ENCODE data around the gene UCHL1.

The UCHL1 gene

GRCh38 chr4:41215969-41216293, 40.8 kb upstream of the UCHL1 start:
- H3K79me2 ChIP-seq (ENCODE audit: control insufficient read depth, insufficient read depth, low read length, unreplicated experiment) = peaks cover 32% of the 10 kb centered on the region
- peaks cover 20% of the 10 kb centered on the region for H3K4me1 ChIP-seq (ENCODE audit: control insufficient read depth, insufficient read depth, low read length, unreplicated experiment)
- no peaks in the 10 kb centered on the region for H3K27me3 ChIP-seq (ENCODE audit: insufficient read depth, low read length)
- H3K4me3 ChIP-seq (ENCODE audit: low read depth, low read length) = peak overlapping the region; percentile 93
- H3K36me3 ChIP-seq (ENCODE audit: insufficient read depth, low read length) = no peaks in the 10 kb centered on the region
- peak overlapping the region; percentile 85 for H2AFZ ChIP-seq (ENCODE audit: low read length, unreplicated experiment)
- H3K27ac ChIP-seq (ENCODE audit: low read depth, low read length) = peak overlapping the region; percentile 23; the same call in 1 of the 2 replicates

- H3K4me1 ChIP-seq (ENCODE audit: control insufficient read depth, insufficient read depth, low read length, unreplicated experiment) = peaks cover 20% of the 10 kb centered on the region
- H3K79me2 ChIP-seq (ENCODE audit: control insufficient read depth, insufficient read depth, low read length, unreplicated experiment) = peaks cover 28% of the 10 kb centered on the region
- H3K27ac ChIP-seq (ENCODE audit: low read depth, low read length) = peak overlapping the region; percentile 77
- no peaks in the 10 kb centered on the region for H3K36me3 ChIP-seq (ENCODE audit: insufficient read depth, low read length)
- H2AFZ ChIP-seq (ENCODE audit: low read length, unreplicated experiment) = peak overlapping the region; percentile 85
- peak overlapping the region; percentile 93 for H3K4me3 ChIP-seq (ENCODE audit: low read depth, low read length)
- H3K27me3 ChIP-seq (ENCODE audit: insufficient read depth, low read length) = no peaks in the 10 kb centered on the region
Observed at GRCh38 chr4:41216294-41217019, 40.3 kb upstream of the UCHL1 start.

DNA sequence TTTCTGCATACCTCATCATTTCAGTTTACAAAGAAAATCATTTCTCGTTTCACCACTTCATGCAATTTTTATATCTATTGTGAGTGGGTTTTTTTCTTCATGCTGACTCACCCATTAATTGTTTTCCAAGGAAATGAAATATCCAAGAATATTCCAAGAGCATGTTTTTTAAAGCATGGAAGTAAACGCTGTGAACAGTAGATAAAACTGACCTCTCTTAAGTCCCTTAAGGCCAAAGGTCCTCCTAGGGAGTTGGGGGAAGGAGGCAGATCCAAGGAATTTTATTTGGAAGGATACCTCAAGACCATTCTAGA, 39.8 kb upstream of the UCHL1 start:
- Histone ChIP-seq H3K27me3 (ENCODE audit: insufficient read depth, low read length) (no peaks in the 10 kb centered on the region), H3K4me1 (ENCODE audit: control insufficient read depth, insufficient read depth, low read length, unreplicated experiment) (peaks cover 15% of the 10 kb centered on the region), H3K27ac (ENCODE audit: low read depth, low read length) (peak overlapping the region; percentile 77), H3K4me3 (ENCODE audit: low read depth, low read length) (peak overlapping the region; percentile 93), H2AFZ (ENCODE audit: low read length, unreplicated experiment) (peak overlapping the region; percentile 85), H3K79me2 (ENCODE audit: control insufficient read depth, insufficient read depth, low read length, unreplicated experiment) (peaks cover 23% of the 10 kb centered on the region), H3K36me3 (ENCODE audit: insufficient read depth, low read length) (no peaks in the 10 kb centered on the region)

- Histone ChIP-seq H3K27me3 (ENCODE audit: insufficient read depth, low read length) (no peaks in the 10 kb centered on the region), H2AFZ (ENCODE audit: low read length, unreplicated experiment) (no peak overlapping the region), H3K27ac (ENCODE audit: low read depth, low read length) (peak overlapping the region; percentile 77; the same call in 1 of the 2 replicates), H3K79me2 (ENCODE audit: control insufficient read depth, insufficient read depth, low read length, unreplicated experiment) (peaks cover 19% of the 10 kb centered on the region), H3K4me1 (ENCODE audit: control insufficient read depth, insufficient read depth, low read length, unreplicated experiment) (peaks cover 12% of the 10 kb centered on the region), H3K36me3 (ENCODE audit: insufficient read depth, low read length) (no peaks in the 10 kb centered on the region), H3K4me3 (ENCODE audit: low read depth, low read length) (peak overlapping the region; percentile 93)
Observed at GRCh38 chr4:41217374-41217773, 39.4 kb upstream of the UCHL1 start.

DNA sequence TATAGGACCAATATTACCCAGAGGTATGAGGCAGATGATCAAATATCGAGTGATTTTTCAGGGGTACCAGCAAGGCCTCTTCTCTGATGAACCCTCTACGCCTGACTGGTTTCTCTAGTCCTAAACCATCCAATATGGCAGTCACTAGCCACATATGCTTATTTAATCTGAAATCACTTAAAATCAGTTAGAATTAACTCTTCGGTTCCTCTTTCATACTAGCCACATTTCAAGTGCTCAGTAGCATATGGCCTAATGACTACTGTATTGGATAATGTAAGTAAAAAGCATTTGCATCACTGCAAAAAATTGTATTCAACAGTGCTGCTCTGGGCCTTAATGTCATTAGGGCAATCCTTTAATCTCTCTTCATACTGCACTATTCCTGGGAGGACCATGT, 38.0 kb upstream of the UCHL1 start:
- H2AFZ ChIP-seq (ENCODE audit: low read length, unreplicated experiment) = no peak overlapping the region
- no peaks in the 10 kb centered on the region for H3K27me3 ChIP-seq (ENCODE audit: insufficient read depth, low read length)
- H3K79me2 ChIP-seq (ENCODE audit: control insufficient read depth, insufficient read depth, low read length, unreplicated experiment) = peaks cover 6% of the 10 kb centered on the region
- H3K27ac ChIP-seq (ENCODE audit: low read depth, low read length) = no peak overlapping the region
- H3K36me3 ChIP-seq (ENCODE audit: insufficient read depth, low read length) = no peaks in the 10 kb centered on the region
- H3K4me1 ChIP-seq (ENCODE audit: control insufficient read depth, insufficient read depth, low read length, unreplicated experiment) = peaks cover 12% of the 10 kb centered on the region
- no peak overlapping the region for H3K4me3 ChIP-seq (ENCODE audit: low read depth, low read length)

- H3K27ac ChIP-seq (ENCODE audit: low read depth, low read length) = no peak overlapping the region
- H3K4me1 ChIP-seq (ENCODE audit: control insufficient read depth, insufficient read depth, low read length, unreplicated experiment) = peaks cover 12% of the 10 kb centered on the region
- H3K79me2 ChIP-seq (ENCODE audit: control insufficient read depth, insufficient read depth, low read length, unreplicated experiment) = no peaks in the 10 kb centered on the region
- no peak overlapping the region for H2AFZ ChIP-seq (ENCODE audit: low read length, unreplicated experiment)
- no peaks in the 10 kb centered on the region for H3K27me3 ChIP-seq (ENCODE audit: insufficient read depth, low read length)
- H3K36me3 ChIP-seq (ENCODE audit: insufficient read depth, low read length) = no peaks in the 10 kb centered on the region
- H3K4me3 ChIP-seq (ENCODE audit: low read depth, low read length) = no peak overlapping the region
Observed at GRCh38 chr4:41219421-41219950, 37.2 kb upstream of the UCHL1 start.

DNA sequence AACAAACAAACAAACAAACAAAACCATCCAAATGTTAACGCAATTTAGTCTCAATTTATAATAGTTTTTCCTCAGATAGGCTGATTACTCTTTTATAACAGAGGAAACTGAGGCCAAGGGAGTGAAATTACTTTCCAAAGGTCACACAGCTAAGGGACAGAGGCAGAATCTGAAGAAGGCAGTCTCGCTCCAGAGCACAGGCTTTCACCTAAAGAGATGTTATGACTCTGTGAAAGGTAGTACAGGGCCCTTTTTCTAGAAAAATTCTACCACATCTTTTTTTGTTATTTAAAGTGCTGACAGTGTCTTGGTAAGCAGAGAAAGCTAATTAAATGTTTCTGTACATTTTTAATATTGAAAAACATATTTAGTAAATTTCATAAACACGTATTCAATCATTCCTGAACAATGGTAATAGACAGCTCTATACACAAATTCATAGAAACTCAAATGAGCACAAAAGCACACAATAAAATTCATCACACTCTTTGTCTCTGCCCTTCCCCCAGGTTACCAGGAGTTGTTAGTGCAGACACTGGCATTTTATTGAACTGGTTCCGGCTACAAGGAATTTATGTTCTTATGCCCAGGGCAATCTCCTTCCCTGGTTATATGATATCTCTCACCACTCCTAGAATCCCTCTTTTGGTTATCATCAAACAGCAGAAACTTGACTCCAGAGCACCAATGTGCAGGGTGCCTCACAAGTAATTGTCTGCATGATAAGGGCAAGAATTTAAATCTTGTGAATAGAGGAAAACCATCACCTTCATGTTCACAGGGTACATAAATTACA, 34.7 kb upstream of the UCHL1 start:
- Histone ChIP-seq H3K27ac (ENCODE audit: low read depth, low read length) (no peak overlapping the region), H3K36me3 (ENCODE audit: insufficient read depth, low read length) (no peaks in the 10 kb centered on the region), H3K4me3 (ENCODE audit: low read depth, low read length) (no peak overlapping the region), H2AFZ (ENCODE audit: low read length, unreplicated experiment) (no peak overlapping the region), H3K27me3 (ENCODE audit: insufficient read depth, low read length) (no peaks in the 10 kb centered on the region), H3K4me1 (ENCODE audit: control insufficient read depth, insufficient read depth, low read length, unreplicated experiment) (peaks cover 3% of the 10 kb centered on the region), H3K79me2 (ENCODE audit: control insufficient read depth, insufficient read depth, low read length, unreplicated experiment) (no peaks in the 10 kb centered on the region)

GRCh38 chr4:41227902-41228301, 28.8 kb upstream of the UCHL1 start:
- Histone ChIP-seq H3K36me3 (ENCODE audit: insufficient read depth, low read length) (no peaks in the 10 kb centered on the region), H3K4me3 (ENCODE audit: low read depth, low read length) (no peak overlapping the region)

GRCh38 chr4:41232406-41232805, 24.3 kb upstream of the UCHL1 start:
- no peak overlapping the region for H3K4me3 ChIP-seq (ENCODE audit: low read depth, low read length)
- no peak overlapping the region for H3K27ac ChIP-seq (ENCODE audit: low read depth, low read length)
- H2AFZ ChIP-seq (ENCODE audit: low read length, unreplicated experiment) = no peak overlapping the region
- peaks cover 4% of the 10 kb centered on the region for H3K4me1 ChIP-seq (ENCODE audit: control insufficient read depth, insufficient read depth, low read length, unreplicated experiment)
- H3K36me3 ChIP-seq (ENCODE audit: insufficient read depth, low read length) = no peaks in the 10 kb centered on the region
- no peaks in the 10 kb centered on the region for H3K79me2 ChIP-seq (ENCODE audit: control insufficient read depth, insufficient read depth, low read length, unreplicated experiment)
- no peaks in the 10 kb centered on the region for H3K27me3 ChIP-seq (ENCODE audit: insufficient read depth, low read length)

More at GRCh38 chr4:41227902-41228301, 28.8 kb upstream of the UCHL1 start:
- Histone ChIP-seq H2AFZ (ENCODE audit: low read length, unreplicated experiment) (no peak overlapping the region), H3K4me1 (ENCODE audit: control insufficient read depth, insufficient read depth, low read length, unreplicated experiment) (no peaks in the 10 kb centered on the region), H3K27ac (ENCODE audit: low read depth, low read length) (no peak overlapping the region), H3K79me2 (ENCODE audit: control insufficient read depth, insufficient read depth, low read length, unreplicated experiment) (no peaks in the 10 kb centered on the region), H3K27me3 (ENCODE audit: insufficient read depth, low read length) (no peaks in the 10 kb centered on the region)

GRCh38 chr4:41232856-41233255, 23.9 kb upstream of the UCHL1 start:
- Histone ChIP-seq H3K36me3 (ENCODE audit: insufficient read depth, low read length) (no peaks in the 10 kb centered on the region), H3K27me3 (ENCODE audit: insufficient read depth, low read length) (no peaks in the 10 kb centered on the region), H3K79me2 (ENCODE audit: control insufficient read depth, insufficient read depth, low read length, unreplicated experiment) (no peaks in the 10 kb centered on the region), H2AFZ (ENCODE audit: low read length, unreplicated experiment) (no peak overlapping the region), H3K4me1 (ENCODE audit: control insufficient read depth, insufficient read depth, low read length, unreplicated experiment) (peaks cover 4% of the 10 kb centered on the region), H3K27ac (ENCODE audit: low read depth, low read length) (no peak overlapping the region), H3K4me3 (ENCODE audit: low read depth, low read length) (no peak overlapping the region)

- no peak overlapping the region for H3K4me3 ChIP-seq (ENCODE audit: low read depth, low read length)
- H3K27ac ChIP-seq (ENCODE audit: low read depth, low read length) = no peak overlapping the region
- H2AFZ ChIP-seq (ENCODE audit: low read length, unreplicated experiment) = no peak overlapping the region
- no peaks in the 10 kb centered on the region for H3K36me3 ChIP-seq (ENCODE audit: insufficient read depth, low read length)
- peaks cover 4% of the 10 kb centered on the region for H3K4me1 ChIP-seq (ENCODE audit: control insufficient read depth, insufficient read depth, low read length, unreplicated experiment)
- H3K79me2 ChIP-seq (ENCODE audit: control insufficient read depth, insufficient read depth, low read length, unreplicated experiment) = no peaks in the 10 kb centered on the region
- H3K27me3 ChIP-seq (ENCODE audit: insufficient read depth, low read length) = no peaks in the 10 kb centered on the region
Observed at GRCh38 chr4:41236032-41236431, 20.7 kb upstream of the UCHL1 start.

Data from ACC112 (cell line).